HepG2 (cell line): Measurements from ENCODE around the gene DHRS13. TPM values are rescaled to one million over a fixed set of nuclear protein-coding genes. Genes with fewer than 3 reads are reported as not detected.

Source experiments
- ATM ChIP-seq: fragments of 450-650 bp; IDR thresholded peaks from 2 replicates; pipeline ENCODE4 v1.7.1; 2017; ENCODE audit warnings: mild to moderate bottlenecking, borderline replicate concordance
- CEBPB ChIP-seq: IDR thresholded peaks from 2 replicates; pipeline ENCODE4 v1.6.1; 2011; ENCODE audit warnings: low read depth, low read length, improper control_type of control experiment, borderline replicate concordance
- ELF4 ChIP-seq: sonication (generic); formaldehyde crosslinking; IDR thresholded peaks from 2 replicates; pipeline ENCODE4 v1.5.0; 2020; ENCODE audit warnings: missing genetic modification reagents, mild to moderate bottlenecking, moderate library complexity, borderline replicate concordance
- IKZF1 ChIP-seq: fragments of 450-650 bp; IDR thresholded peaks from 2 replicates; pipeline ENCODE4 v1.7.1; 2016
- IRF2 ChIP-seq: IDR thresholded peaks from 2 replicates; pipeline ENCODE4 v1.6.1; 2018; ENCODE audit warnings: missing genetic modification reagents, missing compliant biosample characterization
- MXD3 ChIP-seq: IDR thresholded peaks from 2 replicates; pipeline ENCODE4 v1.6.1; 2016; ENCODE audit warnings: mild to moderate bottlenecking, missing biosample characterization, missing genetic modification reagents
- ONECUT2 ChIP-seq: sonication (generic); formaldehyde crosslinking; IDR thresholded peaks from 2 replicates; pipeline ENCODE4 v1.4.0; 2020; ENCODE audit warnings: missing genetic modification reagents
- POLR2G ChIP-seq: fragments of 200-400 bp; formaldehyde crosslinking; IDR thresholded peaks from 2 replicates; pipeline ENCODE4 v1.6.1; 2018; ENCODE audit warnings: mild to moderate bottlenecking, low read depth, low read length, moderate library complexity
- RXRA ChIP-seq: sonication (generic); formaldehyde crosslinking; IDR thresholded peaks from 2 replicates; pipeline ENCODE4 v1.5.1; 2020; ENCODE audit warnings: missing genetic modification reagents
- SALL2 ChIP-seq: sonication (generic); formaldehyde crosslinking; IDR thresholded peaks from 2 replicates; pipeline ENCODE4 v1.8.1; 2023; ENCODE audit warnings: mild to moderate bottlenecking, missing genetic modification reagents, inconsistent platforms
- SOX6 ChIP-seq, 2 experiments: fragments of 450-650 bp in 1 of 2; sonication (generic) in 1 of 2; formaldehyde crosslinking in 1 of 2; IDR thresholded peaks; 2 replicates each; pipeline versions ENCODE4 v1.4.0 to v1.6.1; 2017 to 2020; ENCODE audit warnings: antibody characterized with exemption in 1 of 2, mild to moderate bottlenecking in 1 of 2, missing genetic modification reagents in 1 of 2
- SP2 ChIP-seq: sonication (generic); formaldehyde crosslinking; IDR thresholded peaks from 2 replicates; pipeline ENCODE4 v1.5.1; 2020; ENCODE audit warnings: mild to moderate bottlenecking, missing genetic modification reagents
- SRSF1 ChIP-seq: fragments of 200-400 bp; formaldehyde crosslinking; optimal IDR thresholded peaks from 2 replicates; pipeline ENCODE3; 2017; ENCODE audit warnings: mild to moderate bottlenecking, low read depth, low read length, moderate library complexity
- TBX3 ChIP-seq: fragments of 450-650 bp; IDR thresholded peaks from 2 replicates; pipeline ENCODE4 v1.6.1; 2017; ENCODE audit warnings: antibody characterized with exemption, mild to moderate bottlenecking, inconsistent platforms, borderline replicate concordance
- U2AF2 ChIP-seq: fragments of 200-400 bp; formaldehyde crosslinking; IDR thresholded peaks from 2 replicates; pipeline ENCODE4 v1.6.1; 2017; ENCODE audit warnings: low read depth, mild to moderate bottlenecking, low read length
- ZBTB3 ChIP-seq: sonication (generic); formaldehyde crosslinking; IDR thresholded peaks from 2 replicates; pipeline ENCODE4 v1.4.0; 2020; ENCODE audit warnings: low read depth, mild to moderate bottlenecking, moderate library complexity, missing genetic modification reagents, borderline replicate concordance
- ZBTB37 ChIP-seq: sonication (generic); formaldehyde crosslinking; IDR thresholded peaks from 2 replicates; pipeline ENCODE4 v1.4.0; 2020; ENCODE audit warnings: mild to moderate bottlenecking, missing genetic modification reagents
- ZBTB7A ChIP-seq: sonication (generic); formaldehyde crosslinking; IDR thresholded peaks from 2 replicates; pipeline ENCODE4 v1.8.0; 2022; ENCODE audit warnings: mild to moderate bottlenecking, missing genetic modification reagents
- ZFP36L1 ChIP-seq: sonication (generic); formaldehyde crosslinking; IDR thresholded peaks from 2 replicates; pipeline ENCODE4 v1.8.0; 2022; ENCODE audit warnings: mild to moderate bottlenecking, missing genetic modification reagents, moderate library complexity
- ZKSCAN8 ChIP-seq: IDR thresholded peaks from 2 replicates; pipeline ENCODE4 v1.6.1; 2016; ENCODE audit warnings: borderline replicate concordance, missing genetic modification reagents, missing compliant biosample characterization
- ZNF18 ChIP-seq: sonication (generic); formaldehyde crosslinking; IDR thresholded peaks from 2 replicates; pipeline ENCODE4 v1.8.0; 2022; ENCODE audit warnings: mild to moderate bottlenecking, missing genetic modification reagents; ENCODE audit not compliant: insufficient replicate concordance
- ZNF232 ChIP-seq: sonication (generic); formaldehyde crosslinking; IDR thresholded peaks from 2 replicates; pipeline ENCODE4 v1.4.0; 2020; ENCODE audit warnings: missing genetic modification reagents, borderline replicate concordance
- ZNF414 ChIP-seq: sonication (generic); formaldehyde crosslinking; IDR thresholded peaks from 2 replicates; pipeline ENCODE4 v1.5.0; 2020; ENCODE audit warnings: missing genetic modification reagents
- ZNF570 ChIP-seq: sonication (generic); formaldehyde crosslinking; IDR thresholded peaks from 2 replicates; pipeline ENCODE4 v1.4.0; 2020; ENCODE audit warnings: mild to moderate bottlenecking, missing genetic modification reagents, borderline replicate concordance
- ZNF776 ChIP-seq: sonication (generic); formaldehyde crosslinking; IDR thresholded peaks from 2 replicates; pipeline ENCODE4 v1.4.0; 2020; ENCODE audit warnings: mild to moderate bottlenecking, missing genetic modification reagents
- ZNF781 ChIP-seq: sonication (generic); formaldehyde crosslinking; IDR thresholded peaks from 2 replicates; pipeline ENCODE4 v1.5.1; 2020; ENCODE audit warnings: borderline replicate concordance, mild to moderate bottlenecking, missing genetic modification reagents; ENCODE audit errors: not compliant biosample characterization
- polyA plus RNA-seq, 8 experiments: library from polyadenylated mRNA; depleted of rRNA in 3 of 8; stranded (reverse) in 7 of 8; unstranded in 1 of 8; fragments of >200 nt; fragmentation: Illumina TruSeq in 4 of 8; extraction: Trizol in 4 of 8; gene quantifications; 2 replicates each; pipeline versions ENCODE4 v1.2.1 to v1.2.3, GENCODE V29; 2011 to 2016; ENCODE audit warnings: low read depth in 4 of 8, missing spikeins in 1 of 8, mixed read lengths in 1 of 8; ENCODE audit not compliant: insufficient read depth in 1 of 8
- total RNA-seq, 5 experiments: library from RNA; depleted of rRNA; stranded (reverse); fragments of >200 nt; fragmentation: Illumina TruSeq; extraction: Trizol; gene quantifications; 2 replicates each; pipeline ENCODE4 v1.2.3, GENCODE V29; 2016; ENCODE audit warnings: low read depth in 1 of 5

DHRS13 gene
- total and polyA plus RNA-seq, 2 of the 13 experiments (the other 11 are each of a cell fraction or from before 2014, with no cell fraction given) = 11.8 to 12.6 TPM

- TF ChIP-seq POLR2G (peak; percentile 86), ZBTB37 (CRISPR knock-in tag) (no peak), IRF2 (CRISPR knock-in tag) (peak; percentile 100), U2AF2 (no peak), MXD3 (CRISPR knock-in tag) (peak; percentile 24; the same call in 1 of the 2 replicates), SOX6 (IDR thresholded peaks at IDR 0.05) (no peak), SOX6 (CRISPR knock-in tag; IDR thresholded peaks at IDR 0.05) (peak; percentile 46), ZNF570 (CRISPR knock-in tag) (no peak), CEBPB (no peak), SRSF1 (peak; percentile 43), ZNF232 (CRISPR knock-in tag) (no peak), ZNF781 (CRISPR knock-in tag) (peak; percentile 10), ATM (no peak), ZKSCAN8 (CRISPR knock-in tag) (no peak), ZNF18 (no peak), ZNF414 (CRISPR knock-in tag) (peak; percentile 83), ELF4 (CRISPR knock-in tag) (peak; percentile 70; the same call in 1 of the 2 replicates), TBX3 (no peak), ONECUT2 (CRISPR knock-in tag) (no peak), ZNF776 (no peak), SP2 (CRISPR knock-in tag) (peak; percentile 57; the same call in 1 of the 2 replicates), ZFP36L1 (CRISPR knock-in tag) (peak; percentile 44; the same call in 1 of the 2 replicates), SALL2 (no peak), ZBTB7A (CRISPR knock-in tag) (no peak), ZBTB3 (CRISPR knock-in tag) (0 out of 2 replicates have a peak, but pooled peaks have one; percentile 47), RXRA (CRISPR knock-in tag) (peak; percentile 33; the same call in 1 of the 2 replicates), IKZF1 (no peak)
These were observed 49.4 kb upstream of the DHRS13 start (continued) for GRCh38 chr17:28951991-28952975.
